ENCODE data around the gene ANKRD22.

GRCh38 chr10:88881320-88881719, 29.7 kb upstream of the ANKRD22 start:
- TF ChIP-seq CTCF (optimal IDR thresholded peaks at IDR 0.05 in 1 of 3, IDR thresholded peaks at IDR 0.05 in 1 of 3, conservative IDR thresholded peaks at IDR 0.05 in 1 of 3; ENCODE audit: extremely low read depth in 1 of 3, insufficient read depth in 2 of 3, low read length in 3 of 3) (no peak), EZH2 (IDR thresholded peaks at IDR 0.05; ENCODE audit: low read length) (no peak)

Measured in keratinocyte (primary cell).